NCI-H128 (cell line): Measurements from ENCODE around the gene TMX4.
"Not testable (repeated sequence)": the region's sequence is repeated elsewhere in the genome, so short reads cannot be mapped to it uniquely, and the experiment has no call there.

ENCODE experiments used
- DNase-seq: peaks from one replicate; lab custom pipeline; 2025; ENCODE audit not compliant: unreplicated experiment; lab: John Stamatoyannopoulos, UW

Gene TMX4

GRCh38 chr20:8019246-8019997 lies at the start of gene TMX4:
Gene TMX4, minus strand, starts transcription at chr20:8019761. Its CDS starts 148 bp downstream, at chr20:8019613.
- DNase-seq: peak; percentile 96

GRCh38 chr20:8067082-8067481 lies 47.5 kb upstream of the TMX4 start:
- DNase-seq: no peak

GRCh38 chr20:8066662-8067061 lies 47.1 kb upstream of the TMX4 start:
- no peak for DNase-seq

- no peak for DNase-seq
Observed at GRCh38 chr20:8065691-8066090, 46.1 kb upstream of the TMX4 start.

- DNase-seq: no peak
Observed at GRCh38 chr20:8062756-8063155, 43.2 kb upstream of the TMX4 start.

GRCh38 chr20:8061861-8062518 lies 42.4 kb upstream of the TMX4 start:
- no peak for DNase-seq

GRCh38 chr20:8060977-8061376 lies 41.4 kb upstream of the TMX4 start:
- DNase-seq: no peak

GRCh38 chr20:8057871-8058270 lies 38.3 kb upstream of the TMX4 start:
- DNase-seq: no peak

GRCh38 chr20:8055096-8055495 lies 35.5 kb upstream of the TMX4 start:
- DNase-seq: no peak

GRCh38 chr20:8050157-8050837 lies 30.7 kb upstream of the TMX4 start:
- no peak for DNase-seq

- no peak for DNase-seq
Observed at GRCh38 chr20:8049310-8049709, 29.7 kb upstream of the TMX4 start.

GRCh38 chr20:8045946-8046345 lies 26.4 kb upstream of the TMX4 start:
- DNase-seq: no peak

- peak; percentile 18 for DNase-seq
Observed at GRCh38 chr20:8043687-8044282, 24.2 kb upstream of the TMX4 start.

GRCh38 chr20:8039042-8039441 lies 19.5 kb upstream of the TMX4 start:
- no peak for DNase-seq

GRCh38 chr20:8036771-8037170 lies 17.2 kb upstream of the TMX4 start:
- no peak for DNase-seq

- DNase-seq: no peak
Observed at GRCh38 chr20:8033151-8033841, 13.7 kb upstream of the TMX4 start.

GRCh38 chr20:8032499-8032898 lies 12.9 kb upstream of the TMX4 start:
- no peak for DNase-seq

- not testable (repeated sequence) for DNase-seq
Observed at GRCh38 chr20:8031539-8031938, 12.0 kb upstream of the TMX4 start.

GRCh38 chr20:8021541-8022269 lies 2.1 kb upstream of the TMX4 start:
- no peak for DNase-seq

- no peak for DNase-seq
Observed at GRCh38 chr20:8020314-8021079, 936 bp upstream of the TMX4 start.
